HCT116 (cell line): ENCODE measurements around the gene CFAP61.

Source experiments
- POLR2AphosphoS5 ChIP-seq: IDR thresholded peaks from 2 replicates; pipeline ENCODE4 v1.6.1; 2011; ENCODE audit warnings: mild to moderate bottlenecking, low read depth, low read length, moderate library complexity
- ZNF274 ChIP-seq: fragments of 200-500 bp; sonication (Bioruptor generic); IDR thresholded peaks from 2 replicates; pipeline ENCODE4 v1.6.1; 2014; ENCODE audit warnings: mild to moderate bottlenecking, low read depth, low read length, inconsistent platforms

DNA sequence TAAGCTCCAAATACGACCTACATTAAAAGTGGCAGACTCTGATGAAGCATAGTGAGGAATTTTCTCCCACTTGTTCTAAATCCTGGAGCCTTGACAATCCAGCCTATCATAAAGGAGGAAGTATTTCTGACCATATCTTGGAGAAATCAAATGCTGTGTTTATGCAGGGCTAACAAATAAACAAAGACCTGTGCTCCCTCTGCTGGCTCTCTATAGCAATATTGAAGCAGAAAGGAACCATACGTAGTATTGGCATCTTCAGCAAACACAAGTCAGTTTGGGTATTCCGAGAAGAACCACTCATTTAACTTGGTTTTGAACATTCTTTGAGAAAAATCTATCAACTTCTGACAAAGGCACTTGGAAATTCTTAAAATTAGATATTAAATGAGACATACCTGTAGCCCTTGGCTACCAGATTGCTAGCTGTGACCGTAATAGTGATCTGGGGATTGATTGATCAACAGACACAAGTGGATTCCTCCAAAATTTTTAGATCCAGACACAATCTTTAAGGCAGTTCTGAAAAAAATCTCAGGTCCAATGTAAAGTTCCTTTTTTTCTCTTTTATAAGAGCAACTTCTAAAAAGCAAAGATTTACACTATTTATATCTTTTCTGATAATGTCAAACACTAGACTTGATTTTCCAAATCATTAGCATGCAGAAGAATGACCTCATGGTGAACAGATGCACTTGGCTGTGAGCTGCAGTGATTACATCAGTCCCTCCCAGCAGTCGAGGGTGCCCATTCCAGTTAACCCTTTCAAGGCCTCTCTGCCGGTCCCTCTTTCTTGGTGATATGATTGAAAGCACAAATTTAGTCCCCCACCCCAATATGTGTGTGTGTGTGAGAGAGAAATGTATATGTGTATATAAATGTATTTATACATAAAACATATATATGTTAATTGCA is 355.8 kb downstream of the CFAP61 start:
- no peak for TF ChIP-seq ZNF274
- TF ChIP-seq POLR2AphosphoS5: no peak
